Activated naive CD4-positive, alpha-beta T cell treated with anti-CD3 and anti-CD28 coated beads for 36 hours (primary cell): ENCODE measurements around the gene KRTAP4-9. TPM values are rescaled to one million over a fixed set of nuclear protein-coding genes. Genes with fewer than 3 reads are reported as not detected.
"Not testable (repeated sequence)": the region's sequence is repeated elsewhere in the genome, so short reads cannot be mapped to it uniquely, and the experiment has no call there.

ENCODE experiments used
- CTCF ChIA-PET: fragments of 350-600 bp; sonication (Branson Sonifier 250); formaldehyde crosslinking; loops from one replicate; lab custom pipeline; 2021; ENCODE audit warnings: antibody characterized with exemption; lab: Charles Lee
- DNase-seq: peaks from one replicate; pipeline ENCODE4 v3.0.0-alpha.2; 2020
- H3K27ac Mint-ChIP-seq: one replicate; pipeline ENCODE4 v1.8.0; 2021; ENCODE audit warnings: mild to moderate bottlenecking, mixed read lengths
- H3K27me3 Mint-ChIP-seq: one replicate; pipeline ENCODE4 v1.8.0; 2021; ENCODE audit warnings: low read depth, mixed read lengths
- H3K36me3 Mint-ChIP-seq: one replicate; pipeline ENCODE4 v1.8.0; 2021; ENCODE audit warnings: low read depth, mixed read lengths
- H3K4me1 Mint-ChIP-seq: one replicate; pipeline ENCODE4 v1.8.0; 2021; ENCODE audit warnings: low read depth, mixed read lengths
- H3K4me3 Mint-ChIP-seq: one replicate; pipeline ENCODE4 v1.8.0; 2021; ENCODE audit warnings: mild to moderate bottlenecking, moderate library complexity, mixed read lengths
- H3K9me3 Mint-ChIP-seq: one replicate; pipeline ENCODE4 v1.8.0; 2021; ENCODE audit warnings: mixed read lengths
- intact Hi-C: fragments of 100-400 bp; cut with micrococcal nuclease; formaldehyde crosslinking; loops from one replicate; pipeline ENCODE4 v1.15.1; 2023
- total RNA-seq, 2 experiments: library from RNA; stranded (reverse); gene quantifications; one replicate each; pipeline ENCODE4 v1.2.3, GENCODE V29; 2021

The KRTAP4-9 gene
- total RNA-seq, 2 experiments from 2014 or later, result not detected

DNA sequence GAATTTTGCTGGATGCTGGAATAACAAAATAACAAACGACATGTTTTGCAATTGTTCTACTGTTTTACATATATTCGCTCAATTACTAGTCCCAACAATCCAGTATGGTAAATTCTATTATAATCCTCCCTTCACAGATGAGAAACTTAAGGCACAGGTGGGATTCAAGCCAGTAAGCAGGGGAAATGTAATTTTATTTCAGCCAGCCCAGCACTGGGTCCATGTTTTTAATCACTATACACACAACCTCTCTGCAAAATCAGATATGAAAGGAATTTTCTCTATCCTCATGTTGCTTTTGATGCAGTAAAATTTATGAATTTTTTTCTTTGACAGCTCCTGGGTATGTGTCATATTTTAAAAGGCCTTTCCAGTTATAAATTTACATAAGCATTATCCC, 40.1 kb downstream of the KRTAP4-9 start:
- H3K4me3 Mint-ChIP-seq, result no peak overlapping the region
- no peaks in the 10 kb centered on the region for H3K27me3 Mint-ChIP-seq
- intact Hi-C loops, result no loop called here
- CTCF ChIA-PET, result no interaction called here
- no peak overlapping the region for H3K27ac Mint-ChIP-seq
- peaks cover 17% of the 10 kb centered on the region for H3K9me3 Mint-ChIP-seq
- H3K4me1 Mint-ChIP-seq, result no peaks in the 10 kb centered on the region
- no peaks in the 10 kb centered on the region for H3K36me3 Mint-ChIP-seq
- no peak for DNase-seq

- Mint-ChIP-seq H3K27ac (no peak overlapping the region), H3K4me3 (no peak overlapping the region), H3K4me1 (no peaks in the 10 kb centered on the region), H3K27me3 (no peaks in the 10 kb centered on the region), H3K36me3 (no peaks in the 10 kb centered on the region), H3K9me3 (peaks cover 9% of the 10 kb centered on the region)
- CTCF ChIA-PET, result no interaction called here
- intact Hi-C loops, result no loop called here
- DNase-seq, result no peak
Observed at GRCh38 chr17:41147531-41148204, 42.5 kb downstream of the KRTAP4-9 start.

DNA sequence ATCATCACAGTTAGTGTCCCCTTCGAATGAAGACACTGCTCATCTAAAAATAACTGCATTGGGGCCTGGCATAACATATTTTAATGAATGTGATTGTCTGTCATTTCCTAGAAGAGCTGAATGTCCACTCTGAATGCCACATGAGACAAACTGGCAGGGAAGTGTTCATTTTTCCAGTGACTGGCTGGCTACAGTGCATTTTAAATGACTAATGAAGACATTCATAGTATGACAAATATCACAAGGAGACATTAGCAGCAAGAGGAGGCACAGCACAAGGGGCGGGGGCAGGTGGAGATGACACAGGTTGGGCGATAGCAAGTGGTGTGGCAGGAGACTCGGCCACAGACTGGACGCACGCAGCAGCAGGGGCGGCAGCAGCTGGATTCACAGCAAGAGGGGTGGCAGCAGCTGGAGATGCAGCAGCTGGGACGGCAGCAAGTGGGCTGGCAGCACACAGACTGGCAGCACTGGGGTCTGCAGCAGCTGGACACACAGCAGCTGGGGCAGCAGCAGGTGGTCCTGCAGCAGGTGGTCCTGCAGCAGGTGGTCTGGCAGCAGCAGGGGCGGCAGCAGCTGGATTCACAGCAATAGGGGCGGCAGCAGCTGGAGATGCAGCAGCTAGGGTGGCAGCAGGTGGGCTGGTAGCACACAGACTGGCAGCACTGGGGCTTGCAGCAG, 43.9 kb downstream of the KRTAP4-9 start:
- H3K4me1 Mint-ChIP-seq, H3K9me3 Mint-ChIP-seq, DNase-seq, CTCF ChIA-PET, H3K36me3 Mint-ChIP-seq, H3K4me3 Mint-ChIP-seq, intact Hi-C loops, H3K27ac Mint-ChIP-seq, H3K27me3 Mint-ChIP-seq: not testable (repeated sequence)

GRCh38 chr17:41149652-41149985, 44.4 kb downstream of the KRTAP4-9 start, which contains the start of gene KRTAP4-5:
Gene KRTAP4-5, minus strand, starts transcription at chr17:41149825. Its CDS starts 58 bp downstream, at chr17:41149767.
- H3K9me3 Mint-ChIP-seq, result no peaks in the 10 kb centered on the region
- no peaks in the 10 kb centered on the region for H3K36me3 Mint-ChIP-seq
- CTCF ChIA-PET, result interaction anchor here (1.1 kb wide), 1 partner anchor 26 kb away, joined by 3 read pairs; no protein-coding TSS in a partner anchor
- no peak within 1 kb of the TSS for H3K27ac Mint-ChIP-seq
- H3K4me1 Mint-ChIP-seq, result no peaks in the 10 kb centered on the region
- no peak within 1 kb of the TSS for H3K4me3 Mint-ChIP-seq
- H3K27me3 Mint-ChIP-seq, result peaks cover 2% of the 10 kb centered on the region
- intact Hi-C loops, result no loop called here
- no peak for DNase-seq

DNA sequence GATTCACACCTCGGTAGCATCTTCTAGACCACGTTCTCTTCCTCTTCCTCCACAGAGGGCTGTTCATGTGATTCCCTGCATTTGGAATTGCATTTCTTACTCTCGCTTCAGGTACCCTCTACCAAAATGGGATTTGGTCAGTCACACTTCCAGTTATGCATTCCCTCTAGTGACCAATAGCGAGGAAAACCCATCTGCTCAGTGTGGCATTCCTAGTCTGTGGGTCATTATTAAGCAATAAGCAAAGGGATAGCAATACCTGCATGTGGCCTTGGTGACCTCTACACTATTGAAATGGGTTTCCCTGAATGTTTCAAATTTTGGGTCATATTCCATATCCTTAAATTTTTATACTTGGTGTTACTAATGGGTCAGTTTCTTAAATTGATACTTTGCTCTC, 44.8 kb downstream of the KRTAP4-9 start:
- DNase-seq, result no peak
- Mint-ChIP-seq H3K27ac (no peak overlapping the region), H3K36me3 (no peaks in the 10 kb centered on the region), H3K4me3 (no peak overlapping the region), H3K4me1 (no peaks in the 10 kb centered on the region), H3K9me3 (no peaks in the 10 kb centered on the region), H3K27me3 (peaks cover 2% of the 10 kb centered on the region)
- CTCF ChIA-PET, result interaction anchor here (1.1 kb wide), 1 partner anchor 25 kb away, joined by 3 read pairs; no protein-coding TSS in a partner anchor
- intact Hi-C loops, result no loop called here

DNA sequence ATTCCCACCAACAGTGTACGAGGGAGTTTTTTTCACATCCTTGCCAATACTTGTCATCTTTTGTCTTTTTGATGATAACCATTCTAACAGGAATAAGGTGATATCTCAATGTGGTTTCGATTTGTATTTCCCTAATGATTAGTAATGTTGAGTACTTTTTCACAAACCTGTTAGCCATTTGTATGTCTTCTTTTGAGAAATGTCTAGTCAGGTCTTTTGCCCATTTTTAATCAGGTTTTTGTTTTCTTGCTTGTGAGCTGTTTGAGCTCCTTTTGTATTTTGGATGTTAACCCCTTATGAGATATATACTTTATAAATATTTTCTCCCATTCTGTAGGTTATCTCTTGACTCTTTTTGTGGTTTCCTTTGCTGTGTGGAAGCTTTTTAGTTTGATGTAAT, 46.3 kb downstream of the KRTAP4-9 start:
- intact Hi-C loops, result no loop called here
- DNase-seq, result no peak
- no peaks in the 10 kb centered on the region for H3K36me3 Mint-ChIP-seq
- H3K4me1 Mint-ChIP-seq, result no peaks in the 10 kb centered on the region
- H3K4me3 Mint-ChIP-seq, result no peak overlapping the region
- CTCF ChIA-PET, result no interaction called here
- no peak overlapping the region for H3K27ac Mint-ChIP-seq
- H3K9me3 Mint-ChIP-seq, result no peaks in the 10 kb centered on the region
- H3K27me3 Mint-ChIP-seq, result peaks cover 4% of the 10 kb centered on the region

DNA sequence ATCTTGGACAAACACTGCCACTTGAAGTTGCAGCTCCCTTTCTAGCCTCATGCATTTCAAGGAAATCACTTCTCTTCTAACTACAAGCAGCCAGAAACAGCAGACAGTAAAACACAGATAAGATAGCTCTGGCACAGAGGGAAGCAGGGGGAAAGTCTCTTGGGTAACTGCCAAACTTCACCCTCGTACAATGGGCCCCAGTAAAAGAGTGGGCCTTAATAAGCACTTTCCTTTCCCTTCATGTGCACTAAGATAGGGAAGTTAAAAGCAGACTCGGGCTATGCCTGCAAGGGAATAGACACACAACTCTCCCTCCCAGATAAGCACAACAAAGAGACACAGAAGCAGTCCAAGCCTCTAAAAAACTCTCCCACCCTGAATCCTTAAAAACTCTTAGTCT, 48.7 kb downstream of the KRTAP4-9 start:
- no peaks in the 10 kb centered on the region for H3K4me1 Mint-ChIP-seq
- no peak overlapping the region for H3K27ac Mint-ChIP-seq
- DNase-seq, result no peak
- CTCF ChIA-PET, result no interaction called here
- intact Hi-C loops, result no loop called here
- H3K9me3 Mint-ChIP-seq, result no peaks in the 10 kb centered on the region
- no peak overlapping the region for H3K4me3 Mint-ChIP-seq
- H3K27me3 Mint-ChIP-seq, result peaks cover 4% of the 10 kb centered on the region
- no peaks in the 10 kb centered on the region for H3K36me3 Mint-ChIP-seq

Other genes with a start within 250 kb of the KRTAP4-9 start
- not detected for gene KRT12, start 238.2 kb upstream of the KRTAP4-9 start, total RNA-seq
- gene KRT20, start 220.1 kb upstream of the KRTAP4-9 start, total RNA-seq, result not detected
- not detected for gene KRT23, start 167.7 kb upstream of the KRTAP4-9 start, total RNA-seq
- not detected for gene KRT39, start 138.4 kb upstream of the KRTAP4-9 start, total RNA-seq
- not detected for gene KRT40, start 121.1 kb upstream of the KRTAP4-9 start, total RNA-seq
- not detected for gene KRTAP3-3, start 111.2 kb upstream of the KRTAP4-9 start, total RNA-seq
- gene KRTAP3-2, start 105.5 kb upstream of the KRTAP4-9 start, total RNA-seq, result not detected
- gene KRTAP3-1, start 96.3 kb upstream of the KRTAP4-9 start, total RNA-seq, result not detected
- gene KRTAP1-5, start 78.2 kb upstream of the KRTAP4-9 start, total RNA-seq, result not detected
- gene KRTAP1-4, start 75.2 kb upstream of the KRTAP4-9 start, total RNA-seq, result not detected
- gene KRTAP1-3, start 70.5 kb upstream of the KRTAP4-9 start, total RNA-seq, result not detected
- gene KRTAP1-1, start 63.9 kb upstream of the KRTAP4-9 start, total RNA-seq, result not detected
- not detected for gene KRTAP2-1, start 58.1 kb upstream of the KRTAP4-9 start, total RNA-seq
- gene KRTAP2-2, start 50.2 kb upstream of the KRTAP4-9 start, total RNA-seq, result not detected
- not detected for gene KRTAP2-3, start 45.3 kb upstream of the KRTAP4-9 start, total RNA-seq
- gene KRTAP2-4, start 39.5 kb upstream of the KRTAP4-9 start, total RNA-seq, result not detected
- not detected for gene KRTAP4-7, start 21.2 kb upstream of the KRTAP4-9 start, total RNA-seq
- gene KRTAP4-8, start 7.2 kb upstream of the KRTAP4-9 start, total RNA-seq, result not detected
- not detected for gene KRTAP4-16, start 3.2 kb upstream of the KRTAP4-9 start, total RNA-seq
- gene KRTAP4-11, start 13.0 kb downstream of the KRTAP4-9 start, total RNA-seq, result not detected
- gene KRTAP4-12, start 18.8 kb downstream of the KRTAP4-9 start, total RNA-seq, result not detected
- gene KRTAP4-6, start 35.2 kb downstream of the KRTAP4-9 start, total RNA-seq, result not detected
- gene KRTAP4-5, start 44.4 kb downstream of the KRTAP4-9 start, total RNA-seq, result not detected
- gene KRTAP4-4, start 55.4 kb downstream of the KRTAP4-9 start, total RNA-seq, result not detected
- not detected for gene KRTAP4-3, start 62.8 kb downstream of the KRTAP4-9 start, total RNA-seq
- gene KRTAP4-2, start 72.8 kb downstream of the KRTAP4-9 start, total RNA-seq, result not detected
- gene KRTAP4-1, start 79.5 kb downstream of the KRTAP4-9 start, total RNA-seq, result not detected
- gene KRTAP9-1, start 84.5 kb downstream of the KRTAP4-9 start, total RNA-seq, result not detected
- not detected for gene KRTAP9-2, start 121.3 kb downstream of the KRTAP4-9 start, total RNA-seq
- not detected for gene KRTAP9-3, start 127.1 kb downstream of the KRTAP4-9 start, total RNA-seq
- not detected for gene KRTAP9-8, start 132.6 kb downstream of the KRTAP4-9 start, total RNA-seq
- gene KRTAP9-4, start 144.3 kb downstream of the KRTAP4-9 start, total RNA-seq, result not detected
- gene KRTAP9-9, start 150.0 kb downstream of the KRTAP4-9 start, total RNA-seq, result not detected
- not detected for gene KRTAP9-6, start 160.0 kb downstream of the KRTAP4-9 start, total RNA-seq
- not detected for gene KRTAP9-7, start 170.3 kb downstream of the KRTAP4-9 start, total RNA-seq
- not detected for gene KRTAP29-1, start 197.5 kb downstream of the KRTAP4-9 start, total RNA-seq
- under 1 TPM in 1 of 2 experiments, not detected in 1; 0.15 TPM for gene KRTAP16-1, start 203.9 kb downstream of the KRTAP4-9 start, total RNA-seq
- not detected for gene KRTAP17-1, start 210.3 kb downstream of the KRTAP4-9 start, total RNA-seq
- not detected for gene KRT33A, start 245.4 kb downstream of the KRTAP4-9 start, total RNA-seq